ENCODE results near the gene GATAD2A. TPM values are rescaled to one million over a fixed set of nuclear protein-coding genes. Genes with fewer than 3 reads are reported as not detected.

Gene GATAD2A
- total RNA-seq, 1 donor from 2014 or later = 163 TPM

DNA sequence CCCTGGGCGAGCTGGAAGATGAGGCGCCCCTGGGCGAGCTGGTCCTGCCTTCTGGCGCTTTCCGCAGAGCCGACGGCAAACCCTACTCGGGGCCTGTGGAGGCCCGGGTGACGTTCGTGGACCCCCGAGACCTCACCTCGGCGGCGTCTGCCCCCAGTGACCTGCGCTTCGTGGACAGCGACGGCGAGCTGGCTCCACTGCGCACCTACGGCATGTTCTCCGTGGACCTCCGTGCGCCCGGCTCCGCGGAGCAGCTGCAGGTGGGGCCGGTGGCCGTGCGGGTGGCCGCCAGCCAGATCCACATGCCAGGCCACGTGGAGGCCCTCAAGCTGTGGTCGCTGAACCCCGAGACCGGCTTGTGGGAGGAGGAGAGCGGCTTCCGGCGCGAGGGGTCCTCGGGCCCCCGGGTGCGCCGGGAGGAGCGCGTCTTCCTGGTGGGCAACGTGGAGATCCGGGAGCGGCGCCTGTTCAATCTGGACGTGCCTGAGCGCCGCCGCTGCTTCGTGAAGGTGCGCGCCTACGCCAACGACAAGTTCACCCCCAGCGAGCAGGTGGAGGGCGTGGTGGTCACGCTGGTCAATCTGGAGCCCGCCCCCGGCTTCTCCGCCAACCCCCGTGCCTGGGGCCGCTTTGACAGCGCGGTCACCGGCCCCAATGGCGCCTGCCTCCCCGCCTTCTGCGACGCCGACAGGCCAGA lies 138.9 kb downstream of the GATAD2A start:
- no peaks in the 10 kb centered on the region for H3K9me3 Mint-ChIP-seq (ENCODE audit: unreplicated experiment)
- Histone ChIP-seq H3K4me1 (ENCODE audit: insufficient read depth, low read length) (peaks cover 6% of the 10 kb centered on the region), H2AFZ (ENCODE audit: low read depth, low read length) (no peak overlapping the region), H3K4me2 (ENCODE audit: low read length) (no peak overlapping the region), H3K9me3 (ENCODE audit: insufficient read depth, low read depth, low read length) (no peaks in the 10 kb centered on the region), H3K27me3 (ENCODE audit: insufficient read depth, low read length) (peaks cover 16% of the 10 kb centered on the region), H3K79me2 (ENCODE audit: insufficient read depth, low read length) (no peaks in the 10 kb centered on the region), H3K4me3 (ENCODE audit: insufficient read depth, low read depth, low read length) (no peak overlapping the region), H3K36me3 (ENCODE audit: insufficient read depth, low read length) (no peaks in the 10 kb centered on the region), H3K9ac (ENCODE audit: low read length) (no peak overlapping the region), H3K27ac (ENCODE audit: low read depth, low read length) (no peak overlapping the region), H4K20me1 (ENCODE audit: insufficient read depth, low read length) (no peaks in the 10 kb centered on the region)
- H3K36me3 Mint-ChIP-seq (ENCODE audit: low read depth, unreplicated experiment) = peaks cover 10% of the 10 kb centered on the region
- H3K27me3 Mint-ChIP-seq (ENCODE audit: low read depth, unreplicated experiment) = peaks cover 15% of the 10 kb centered on the region
- no peak for FAIRE-seq
- peaks cover 6% of the 10 kb centered on the region for H3K4me1 Mint-ChIP-seq (ENCODE audit: low read depth, unreplicated experiment)
- TF ChIP-seq CTCF (IDR thresholded peaks at IDR 0.05; ENCODE audit: insufficient read depth, low read depth, low read length) (no peak), EZH2 (IDR thresholded peaks at IDR 0.05; ENCODE audit: insufficient read depth, low read length) (no peak)
- no peak for DNase-seq (ENCODE audit: low read depth)
- H3K27ac Mint-ChIP-seq (ENCODE audit: unreplicated experiment) = no peak overlapping the region
- no peak overlapping the region for H3K4me3 Mint-ChIP-seq (ENCODE audit: unreplicated experiment)

DNA sequence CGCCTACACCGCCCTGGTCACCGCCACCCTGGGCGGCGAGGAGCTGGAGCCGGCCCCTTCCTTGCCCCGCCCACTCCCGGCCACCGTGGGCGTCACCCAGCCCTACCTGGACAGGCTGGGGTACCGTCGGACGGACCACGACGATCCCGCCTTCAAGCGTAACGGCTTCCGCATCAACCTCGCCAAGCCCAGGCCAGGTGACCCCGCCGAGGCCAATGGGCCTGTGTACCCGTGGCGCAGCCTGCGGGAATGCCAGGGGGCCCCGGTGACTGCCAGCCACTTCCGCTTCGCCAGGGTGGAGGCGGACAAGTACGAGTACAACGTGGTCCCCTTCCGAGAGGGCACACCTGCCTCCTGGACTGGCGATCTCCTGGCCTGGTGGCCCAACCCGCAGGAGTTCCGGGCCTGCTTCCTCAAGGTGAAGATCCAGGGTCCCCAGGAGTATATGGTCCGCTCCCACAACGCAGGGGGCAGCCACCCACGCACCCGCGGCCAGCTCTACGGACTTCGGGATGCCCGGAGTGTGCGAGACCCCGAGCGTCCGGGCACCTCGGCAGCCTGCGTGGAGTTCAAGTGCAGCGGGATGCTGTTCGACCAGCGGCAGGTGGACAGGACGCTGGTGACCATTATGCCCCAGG lies 139.6 kb downstream of the GATAD2A start:
- Histone ChIP-seq H2AFZ (ENCODE audit: low read depth, low read length) (no peak overlapping the region), H3K9ac (ENCODE audit: low read length) (no peak overlapping the region), H3K79me2 (ENCODE audit: insufficient read depth, low read length) (no peaks in the 10 kb centered on the region), H4K20me1 (ENCODE audit: insufficient read depth, low read length) (no peaks in the 10 kb centered on the region), H3K9me3 (ENCODE audit: insufficient read depth, low read depth, low read length) (no peaks in the 10 kb centered on the region), H3K36me3 (ENCODE audit: insufficient read depth, low read length) (no peaks in the 10 kb centered on the region), H3K27me3 (ENCODE audit: insufficient read depth, low read length) (peaks cover 12% of the 10 kb centered on the region), H3K4me3 (ENCODE audit: insufficient read depth, low read depth, low read length) (no peak overlapping the region), H3K27ac (ENCODE audit: low read depth, low read length) (no peak overlapping the region), H3K4me1 (ENCODE audit: insufficient read depth, low read length) (peaks cover 10% of the 10 kb centered on the region), H3K4me2 (ENCODE audit: low read length) (no peak overlapping the region)
- Mint-ChIP-seq H3K27me3 (ENCODE audit: low read depth, unreplicated experiment) (peaks cover 15% of the 10 kb centered on the region), H3K4me1 (ENCODE audit: low read depth, unreplicated experiment) (peaks cover 8% of the 10 kb centered on the region), H3K4me3 (ENCODE audit: unreplicated experiment) (no peak overlapping the region), H3K27ac (ENCODE audit: unreplicated experiment) (no peak overlapping the region), H3K9me3 (ENCODE audit: unreplicated experiment) (no peaks in the 10 kb centered on the region), H3K36me3 (ENCODE audit: low read depth, unreplicated experiment) (peaks cover 10% of the 10 kb centered on the region)
- FAIRE-seq = no peak
- no peak for DNase-seq (ENCODE audit: low read depth)
- TF ChIP-seq CTCF (IDR thresholded peaks at IDR 0.05; ENCODE audit: insufficient read depth, low read depth, low read length) (no peak), EZH2 (IDR thresholded peaks at IDR 0.05; ENCODE audit: insufficient read depth, low read length) (no peak)

DNA sequence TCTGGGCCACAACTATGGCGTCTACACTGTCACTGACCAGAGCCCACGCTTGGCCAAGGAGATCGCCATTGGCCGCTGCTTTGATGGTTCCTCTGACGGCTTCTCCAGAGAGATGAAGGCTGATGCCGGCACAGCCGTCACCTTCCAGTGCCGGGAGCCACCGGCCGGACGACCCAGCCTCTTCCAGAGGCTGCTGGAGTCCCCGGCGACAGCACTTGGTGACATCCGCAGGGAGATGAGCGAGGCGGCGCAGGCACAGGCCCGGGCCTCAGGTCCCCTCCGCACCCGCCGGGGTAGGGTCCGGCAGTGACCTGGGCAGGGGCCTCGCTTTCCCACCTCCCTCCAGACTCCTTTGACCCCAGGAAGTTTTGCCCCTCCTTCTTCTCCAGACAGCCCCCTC lies 140.2 kb downstream of the GATAD2A start:
- peaks cover 8% of the 10 kb centered on the region for H3K4me1 Mint-ChIP-seq (ENCODE audit: low read depth, unreplicated experiment)

More for the DNA sequence above, 140.2 kb downstream of the GATAD2A start:
- H3K9ac ChIP-seq (ENCODE audit: low read length) = no peak overlapping the region
- no peaks in the 10 kb centered on the region for H4K20me1 ChIP-seq (ENCODE audit: insufficient read depth, low read length)
- Mint-ChIP-seq H3K36me3 (ENCODE audit: low read depth, unreplicated experiment) (peaks cover 10% of the 10 kb centered on the region), H3K27me3 (ENCODE audit: low read depth, unreplicated experiment) (peaks cover 15% of the 10 kb centered on the region), H3K27ac (ENCODE audit: unreplicated experiment) (no peak overlapping the region), H3K4me3 (ENCODE audit: unreplicated experiment) (no peak overlapping the region), H3K9me3 (ENCODE audit: unreplicated experiment) (no peaks in the 10 kb centered on the region)
- H3K9me3 ChIP-seq (ENCODE audit: insufficient read depth, low read depth, low read length) = no peaks in the 10 kb centered on the region
- no peak overlapping the region for H2AFZ ChIP-seq (ENCODE audit: low read depth, low read length)
- H3K27me3 ChIP-seq (ENCODE audit: insufficient read depth, low read length) = peaks cover 10% of the 10 kb centered on the region
- no peak for TF ChIP-seq CTCF (IDR thresholded peaks at IDR 0.05; ENCODE audit: insufficient read depth, low read depth, low read length)
- TF ChIP-seq EZH2 (IDR thresholded peaks at IDR 0.05; ENCODE audit: insufficient read depth, low read length) = no peak
- H3K27ac ChIP-seq (ENCODE audit: low read depth, low read length) = no peak overlapping the region
- H3K4me2 ChIP-seq (ENCODE audit: low read length) = no peak overlapping the region
- no peak for DNase-seq (ENCODE audit: low read depth)
- H3K4me1 ChIP-seq (ENCODE audit: insufficient read depth, low read length) = peaks cover 8% of the 10 kb centered on the region
- no peak overlapping the region for H3K4me3 ChIP-seq (ENCODE audit: insufficient read depth, low read depth, low read length)
- H3K79me2 ChIP-seq (ENCODE audit: insufficient read depth, low read length) = no peaks in the 10 kb centered on the region
- H3K36me3 ChIP-seq (ENCODE audit: insufficient read depth, low read length) = no peaks in the 10 kb centered on the region
- FAIRE-seq = no peak

All from astrocyte (in vitro differentiated cells and primary cell).